ENCODE measurements around the gene LENG8. TPM values are rescaled to one million over a fixed set of nuclear protein-coding genes. Genes with fewer than 3 reads are reported as not detected.

LENG8 gene
- total RNA-seq, 4 donors from 2014 or later: 57.9 to 195 (median 64.1) TPM

- peak; percentile 62 to 95 for DNase-seq (ENCODE audit: low spot score in 2 of 2)
- WGBS, 2 donors: 8 to 10% methylated on average over 14 of the region's 14 CpGs
- no peak for TF ChIP-seq POLR2A (IDR thresholded peaks at IDR 0.05)
- TF ChIP-seq, protein P1, sequence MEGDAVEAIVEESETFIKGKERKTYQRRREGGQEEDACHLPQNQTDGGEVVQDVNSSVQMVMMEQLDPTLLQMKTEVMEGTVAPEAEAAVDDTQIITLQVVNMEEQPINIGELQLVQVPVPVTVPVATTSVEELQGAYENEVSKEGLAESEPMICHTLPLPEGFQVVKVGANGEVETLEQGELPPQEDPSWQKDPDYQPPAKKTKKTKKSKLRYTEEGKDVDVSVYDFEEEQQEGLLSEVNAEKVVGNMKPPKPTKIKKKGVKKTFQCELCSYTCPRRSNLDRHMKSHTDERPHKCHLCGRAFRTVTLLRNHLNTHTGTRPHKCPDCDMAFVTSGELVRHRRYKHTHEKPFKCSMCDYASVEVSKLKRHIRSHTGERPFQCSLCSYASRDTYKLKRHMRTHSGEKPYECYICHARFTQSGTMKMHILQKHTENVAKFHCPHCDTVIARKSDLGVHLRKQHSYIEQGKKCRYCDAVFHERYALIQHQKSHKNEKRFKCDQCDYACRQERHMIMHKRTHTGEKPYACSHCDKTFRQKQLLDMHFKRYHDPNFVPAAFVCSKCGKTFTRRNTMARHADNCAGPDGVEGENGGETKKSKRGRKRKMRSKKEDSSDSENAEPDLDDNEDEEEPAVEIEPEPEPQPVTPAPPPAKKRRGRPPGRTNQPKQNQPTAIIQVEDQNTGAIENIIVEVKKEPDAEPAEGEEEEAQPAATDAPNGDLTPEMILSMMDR (IDR thresholded peaks at IDR 0.05): no peak
- intact Hi-C loops (cut with DNase I; ENCODE audit: low total_unique reads): no loop called here
- peak within 1 kb of the TSS; percentile 19 for H3K4me3 ChIP-seq (ENCODE audit: low read depth, poor library complexity, severe bottlenecking)
Measured at GRCh38 chr19:54473071-54473891, 24.3 kb downstream of the LENG8 start, which contains the start of gene CDC42EP5. CDC42EP5 (minus strand) TSS chr19:54473296; CDS start chr19:54465547, 7,749 bp downstream.

- TF ChIP-seq, protein P1 (IDR thresholded peaks at IDR 0.05): no peak
- intact Hi-C loops (cut with DNase I; ENCODE audit: low total_unique reads): no loop called here
- WGBS, 2 donors: 55 to 61% methylated on average over 6 of the region's 6 CpGs
- DNase-seq (ENCODE audit: low spot score in 2 of 2): no peak
- no peak overlapping the region for H3K4me3 ChIP-seq (ENCODE audit: low read depth, poor library complexity, severe bottlenecking)
Measured at GRCh38 chr19:54473892-54474372, 24.9 kb downstream of the LENG8 start.

- WGBS, 2 donors: 83 to 95% methylated on average over 8 to 11 of the region's 11 CpGs
- H3K4me3 ChIP-seq (ENCODE audit: low read depth, poor library complexity, severe bottlenecking): no peak overlapping the region
- no peak for DNase-seq (ENCODE audit: low spot score in 2 of 2)
- TF ChIP-seq POLR2A (IDR thresholded peaks at IDR 0.05): no peak
- TF ChIP-seq, protein P1 (IDR thresholded peaks at IDR 0.05): no peak
- intact Hi-C loops (cut with DNase I; ENCODE audit: low total_unique reads): no loop called here
Measured at GRCh38 chr19:54475706-54476105, 26.7 kb downstream of the LENG8 start.

- no peak for TF ChIP-seq POLR2A (IDR thresholded peaks at IDR 0.05)
- TF ChIP-seq, protein P1 (IDR thresholded peaks at IDR 0.05): no peak
- no peak overlapping the region for H3K4me3 ChIP-seq (ENCODE audit: low read depth, poor library complexity, severe bottlenecking)
- DNase-seq (ENCODE audit: low spot score in 2 of 2): no peak
- intact Hi-C loops (cut with DNase I; ENCODE audit: low total_unique reads): no loop called here
- WGBS, 2 donors: 68 to 74% methylated on average over 3 of the region's 3 CpGs
Measured at GRCh38 chr19:54477650-54478049, 28.7 kb downstream of the LENG8 start.

DNA sequence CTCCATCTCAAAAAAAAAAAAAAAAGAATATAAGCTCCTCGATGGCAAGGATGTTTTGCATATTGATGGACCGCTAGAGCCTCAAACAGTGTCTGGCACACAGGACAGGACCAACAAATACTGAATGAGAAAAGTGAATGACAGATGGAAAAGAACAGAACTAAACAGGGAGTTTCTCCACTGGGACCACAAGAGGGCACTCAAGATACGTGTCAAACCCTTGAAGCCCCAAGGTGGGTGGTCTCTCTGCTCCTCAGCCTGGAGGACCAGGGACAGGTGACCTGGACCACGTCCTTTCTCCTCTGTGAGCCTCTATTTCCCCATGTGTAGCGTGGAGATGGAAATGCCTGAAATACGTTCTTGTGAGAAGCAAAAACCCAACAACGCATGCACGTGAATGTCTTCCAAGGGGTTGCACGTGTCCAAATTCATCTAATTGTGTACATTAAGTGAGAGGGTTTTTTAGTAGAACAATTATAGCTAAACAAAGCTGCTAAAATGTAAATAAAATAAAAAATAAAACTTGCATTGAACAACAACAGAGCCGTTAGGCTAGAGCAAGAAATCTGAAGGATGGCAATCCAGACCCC lies 29.8 kb downstream of the LENG8 start:
- intact Hi-C loops (cut with DNase I; ENCODE audit: low total_unique reads): no loop called here
- TF ChIP-seq, protein P1 (IDR thresholded peaks at IDR 0.05): no peak
- TF ChIP-seq POLR2A (IDR thresholded peaks at IDR 0.05): no peak
- no peak overlapping the region for H3K4me3 ChIP-seq (ENCODE audit: low read depth, poor library complexity, severe bottlenecking)
- no peak for DNase-seq (ENCODE audit: low spot score in 2 of 2)
- 19 to 22% methylated on average over 10 of the region's 10 CpGs for WGBS, 2 donors

All from lower leg skin (tissue), 4 donors.